Mucosa of descending colon (tissue), 3 donors: ENCODE data around the gene APOB. TPM values are rescaled to one million over a fixed set of nuclear protein-coding genes. Genes with fewer than 3 reads are reported as not detected.

ENCODE experiments used
- ATAC-seq: fragments of 200-7000 bp; cut with Tn5 transposase; one replicate; pipeline ENCODE4 v1.9.1; 2020; ENCODE audit warnings: mild to moderate bottlenecking, moderate library complexity
- DNase-seq, 3 donors: peaks; one replicate each; pipeline ENCODE4 v3.0.0-alpha.2; 2020
- H3K36me3 ChIP-seq: fragments of 200-600 bp; one replicate; pipeline ENCODE4 v1.8.0; 2021; ENCODE audit warnings: low read depth, mild to moderate bottlenecking
- H3K4me1 ChIP-seq: fragments of 200-600 bp; one replicate; pipeline ENCODE4 v1.8.0; 2021; ENCODE audit warnings: low read depth, mild to moderate bottlenecking
- H3K4me3 ChIP-seq: fragments of 200-600 bp; one replicate; pipeline ENCODE4 v1.8.0; 2021; ENCODE audit warnings: mild to moderate bottlenecking
- H3K9me3 ChIP-seq: fragments of 200-600 bp; one replicate; pipeline ENCODE4 v1.8.0; 2021; ENCODE audit warnings: mild to moderate bottlenecking
- intact Hi-C, 2 donors: fragments of 100-400 bp; cut with DNase I in 1 of 2; cut with micrococcal nuclease in 1 of 2; formaldehyde crosslinking; loops; one replicate each; pipeline versions ENCODE4 v1.11.0 to v1.11.1; 2022; cut with DNase I, micrococcal nuclease
- total RNA-seq, 3 donors: library from RNA; stranded (reverse); fragmentation: NEBNext Ultra II Directional in 2 of 3; extraction: Animal tissue kit (Norgen Biotek cat#: 25700) in 2 of 3; gene quantifications; one replicate each; pipeline versions ENCODE4 v1.2.1 to v1.2.4, GENCODE V29; 2021 to 2023
- TF ChIP-seq, protein P1 (sequence below): fragments of 200-600 bp; IDR thresholded peaks from one replicate; pipeline ENCODE4 v1.8.0; 2022; ENCODE audit warnings: antibody characterized with exemption, mild to moderate bottlenecking
- donor health status: DM: no; HTN: no; CAD: no; lungs with moderate emphysema.
- donor health status: DM: no; HTN: no; CAD: no.
- donor health status: DM: no; HTN: yes; CAD: no.

APOB gene
- total RNA-seq, 3 donors from 2014 or later, result 0.34 to 0.55 (median 0.47) TPM

DNA sequence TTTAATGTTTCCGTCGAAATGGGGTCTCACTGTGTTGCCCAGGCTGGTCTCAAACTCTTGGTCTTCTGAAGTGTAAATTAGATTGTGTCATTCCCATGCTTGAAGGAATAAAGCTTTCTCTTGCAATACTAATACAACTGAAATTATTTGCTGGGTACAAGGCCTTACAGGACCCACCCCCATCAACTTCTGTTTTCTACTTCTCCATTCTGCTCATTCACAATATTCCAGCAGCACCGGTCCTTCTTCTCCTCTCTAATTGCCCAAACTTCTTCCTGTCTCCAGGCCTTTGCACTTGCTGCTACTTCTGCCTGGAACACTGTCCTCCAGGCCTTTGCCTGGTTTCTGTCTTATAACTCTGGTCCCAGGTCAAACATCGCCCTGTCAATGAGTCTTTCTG lies 73.8 kb downstream of the APOB start:
- ATAC-seq (no peak), DNase-seq (no peak)
- Histone ChIP-seq H3K4me3 (no peak overlapping the region), H3K4me1 (no peaks in the 10 kb centered on the region), H3K36me3 (no peaks in the 10 kb centered on the region), H3K9me3 (no peaks in the 10 kb centered on the region)
- TF ChIP-seq, protein P1, sequence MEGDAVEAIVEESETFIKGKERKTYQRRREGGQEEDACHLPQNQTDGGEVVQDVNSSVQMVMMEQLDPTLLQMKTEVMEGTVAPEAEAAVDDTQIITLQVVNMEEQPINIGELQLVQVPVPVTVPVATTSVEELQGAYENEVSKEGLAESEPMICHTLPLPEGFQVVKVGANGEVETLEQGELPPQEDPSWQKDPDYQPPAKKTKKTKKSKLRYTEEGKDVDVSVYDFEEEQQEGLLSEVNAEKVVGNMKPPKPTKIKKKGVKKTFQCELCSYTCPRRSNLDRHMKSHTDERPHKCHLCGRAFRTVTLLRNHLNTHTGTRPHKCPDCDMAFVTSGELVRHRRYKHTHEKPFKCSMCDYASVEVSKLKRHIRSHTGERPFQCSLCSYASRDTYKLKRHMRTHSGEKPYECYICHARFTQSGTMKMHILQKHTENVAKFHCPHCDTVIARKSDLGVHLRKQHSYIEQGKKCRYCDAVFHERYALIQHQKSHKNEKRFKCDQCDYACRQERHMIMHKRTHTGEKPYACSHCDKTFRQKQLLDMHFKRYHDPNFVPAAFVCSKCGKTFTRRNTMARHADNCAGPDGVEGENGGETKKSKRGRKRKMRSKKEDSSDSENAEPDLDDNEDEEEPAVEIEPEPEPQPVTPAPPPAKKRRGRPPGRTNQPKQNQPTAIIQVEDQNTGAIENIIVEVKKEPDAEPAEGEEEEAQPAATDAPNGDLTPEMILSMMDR, result no peak
- intact Hi-C loops, result no loop called here

DNA sequence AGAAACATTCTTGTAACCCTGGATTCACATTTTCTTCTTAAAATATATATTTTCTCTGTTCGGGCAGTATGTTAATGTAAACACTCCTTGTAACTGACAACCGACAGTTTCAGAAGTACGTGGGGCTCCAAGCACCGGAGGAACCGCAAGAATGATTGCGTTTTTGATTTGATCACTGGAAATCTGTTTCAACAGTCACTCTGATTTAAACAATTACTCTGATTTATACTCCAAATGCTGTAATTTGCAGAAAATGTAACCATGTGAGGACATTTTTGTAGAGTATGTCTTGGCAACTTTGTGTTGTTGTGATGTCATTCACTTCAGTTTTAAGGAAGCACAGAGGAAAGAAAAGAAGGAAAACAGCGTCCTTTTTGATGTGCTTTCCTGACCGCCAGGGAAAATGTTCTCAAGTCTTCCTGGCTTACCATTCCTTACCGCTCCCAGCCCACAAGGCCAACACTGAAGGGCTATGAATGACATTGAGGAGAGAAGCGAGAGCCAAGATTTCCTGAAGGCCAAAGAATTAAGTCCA lies 77.7 kb downstream of the APOB start:
- intact Hi-C loops, result no loop called here
- H3K9me3 ChIP-seq, result no peaks in the 10 kb centered on the region
- no peak for DNase-seq
- TF ChIP-seq, protein P1, result no peak
- no peaks in the 10 kb centered on the region for H3K36me3 ChIP-seq
- H3K4me3 ChIP-seq, result no peak overlapping the region
- ATAC-seq, result no peak
- H3K4me1 ChIP-seq, result no peaks in the 10 kb centered on the region

DNA sequence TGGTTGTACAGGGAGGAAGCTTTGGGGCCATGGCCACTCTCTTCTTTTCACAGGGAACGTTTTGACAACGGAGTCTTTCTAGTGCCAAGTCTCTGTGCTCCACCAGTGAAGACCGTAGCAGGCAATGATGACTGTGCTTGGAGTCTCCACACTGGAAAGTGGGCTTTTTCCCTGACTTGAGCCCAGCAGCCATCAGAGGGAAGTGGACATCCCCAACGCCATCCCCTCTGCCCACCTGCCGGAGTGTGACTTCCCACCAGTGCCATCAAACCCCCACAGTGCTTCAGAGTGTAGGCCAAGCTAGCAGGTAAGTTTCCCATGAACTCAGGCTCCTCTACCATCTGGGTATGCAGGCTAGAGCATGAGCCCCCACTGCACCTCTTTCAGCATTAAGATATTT lies 78.7 kb downstream of the APOB start:
- DNase-seq (no peak), ATAC-seq (no peak)
- Histone ChIP-seq H3K4me3 (no peak overlapping the region), H3K4me1 (no peaks in the 10 kb centered on the region), H3K36me3 (no peaks in the 10 kb centered on the region), H3K9me3 (no peaks in the 10 kb centered on the region)
- intact Hi-C loops, result no loop called here
- TF ChIP-seq, protein P1, result no peak

DNA sequence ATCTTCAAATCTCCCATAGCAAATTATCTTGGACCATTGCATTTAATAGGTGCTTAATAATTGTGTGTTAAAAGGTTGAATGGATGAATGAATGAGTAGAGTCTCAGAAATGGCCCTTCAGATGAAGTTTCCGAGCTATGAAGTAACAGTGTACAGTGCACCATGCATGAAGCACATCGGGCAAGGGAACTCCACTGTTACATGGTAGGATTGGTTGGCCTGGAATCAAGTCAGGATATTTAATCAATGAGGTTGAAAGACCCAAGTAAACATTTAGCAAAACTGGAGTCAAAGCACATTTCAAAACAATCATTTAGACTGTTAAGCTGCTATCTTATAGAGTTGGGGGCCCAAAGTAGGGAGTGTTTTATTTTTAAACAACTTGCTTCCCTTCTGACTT lies 80.0 kb downstream of the APOB start:
- no peak overlapping the region for H3K4me3 ChIP-seq
- TF ChIP-seq, protein P1, result no peak
- no peak for DNase-seq
- intact Hi-C loops, result loop anchor here in 1 of 2 donors (2.0 kb wide), 1 partner anchor 301 kb away; no protein-coding TSS in a partner anchor
- H3K4me1 ChIP-seq, result no peaks in the 10 kb centered on the region
- H3K36me3 ChIP-seq, result no peaks in the 10 kb centered on the region
- H3K9me3 ChIP-seq, result no peaks in the 10 kb centered on the region
- ATAC-seq, result no peak

DNA sequence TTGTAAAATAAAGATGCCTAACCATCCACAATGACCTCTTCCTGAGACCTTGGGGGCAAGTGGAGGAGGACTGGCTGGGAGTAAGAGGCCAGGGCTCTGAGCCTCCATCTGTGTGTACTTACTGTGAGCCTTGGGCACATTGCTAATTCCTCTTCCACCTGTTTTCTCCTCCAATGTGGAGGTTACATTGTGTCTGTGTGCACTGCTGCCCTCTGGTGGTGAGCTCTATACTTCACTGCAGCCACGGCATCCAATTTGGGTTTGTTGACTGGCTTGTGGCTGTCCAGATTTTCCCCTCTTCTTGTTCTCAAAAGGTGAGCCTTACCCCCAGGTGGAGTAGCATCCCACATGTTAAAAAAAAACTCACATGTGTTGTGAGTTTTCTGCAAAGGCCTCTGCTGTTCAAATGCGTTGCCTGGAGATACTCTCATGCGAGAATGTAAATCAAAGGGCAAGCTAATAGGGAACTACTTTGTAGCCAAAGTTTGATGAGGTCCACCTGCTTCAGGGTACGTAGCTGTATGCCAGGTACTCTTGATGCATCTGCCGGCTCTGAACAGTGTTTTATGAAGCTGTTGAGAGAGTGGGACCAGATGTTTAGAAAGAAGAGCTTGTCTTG lies 80.8 kb downstream of the APOB start:
- peak; percentile 82 for ATAC-seq
- DNase-seq, result peak in 2 of 3 donors; percentile 75 to 88
- intact Hi-C loops, result loop anchor here in 1 of 2 donors (2.0 kb wide), 1 partner anchor 300 kb away; no protein-coding TSS in a partner anchor
- H3K36me3 ChIP-seq, result no peaks in the 10 kb centered on the region
- H3K4me1 ChIP-seq, result no peaks in the 10 kb centered on the region
- no peaks in the 10 kb centered on the region for H3K9me3 ChIP-seq
- no peak overlapping the region for H3K4me3 ChIP-seq
- TF ChIP-seq, protein P1, result peak; percentile 52
